ENCODE data around the gene PRKRA. TPM values are rescaled to one million over a fixed set of nuclear protein-coding genes. Genes with fewer than 3 reads are reported as not detected.

The PRKRA gene
- total RNA-seq, 1 experiment from 2014 or later, result 62.6 TPM

GRCh38 chr2:178392215-178392614 lies 58.8 kb downstream of the PRKRA start:
- ChIA-PET CTCF (no interaction called here), POLR2A (ENCODE audit: low non-redundant PET) (no interaction called here)
- H3K4me3 ChIP-seq (ENCODE audit: low read depth, low read length, poor library complexity, severe bottlenecking), result no peak overlapping the region
- DNase-seq (ENCODE audit: low spot score), result no peak
- H3K4me1 ChIP-seq (ENCODE audit: insufficient read depth, low read length, poor library complexity, severe bottlenecking), result no peaks in the 10 kb centered on the region
- TF ChIP-seq EZH2 (IDR thresholded peaks at IDR 0.05; ENCODE audit: borderline replicate concordance, low read depth, low read length, poor library complexity, severe bottlenecking) (no peak), CTCF (conservative IDR thresholded peaks at IDR 0.05; ENCODE audit: low read depth, low read length) (no peak)
- H3K9me3 ChIP-seq (ENCODE audit: low read depth, low read length, poor library complexity, severe bottlenecking), result no peaks in the 10 kb centered on the region
- BruUV-seq (replicated peaks), result no TSS peak
- H3K36me3 ChIP-seq (ENCODE audit: insufficient read depth, low read length, poor library complexity, severe bottlenecking), result no peaks in the 10 kb centered on the region
- H3K27me3 ChIP-seq (replicated peaks; ENCODE audit: insufficient read depth, low read depth, low read length, poor library complexity), result no peaks in the 10 kb centered on the region
- no peak overlapping the region for H3K27ac ChIP-seq (ENCODE audit: low read depth, low read length, poor library complexity, severe bottlenecking)
- intact Hi-C loops (cut with micrococcal nuclease; ENCODE audit: unreplicated experiment), result no loop called here

GRCh38 chr2:178391701-178392100 lies 59.3 kb downstream of the PRKRA start:
- BruUV-seq (replicated peaks), result no TSS peak
- Histone ChIP-seq H3K9me3 (ENCODE audit: low read depth, low read length, poor library complexity, severe bottlenecking) (no peaks in the 10 kb centered on the region), H3K4me1 (ENCODE audit: insufficient read depth, low read length, poor library complexity, severe bottlenecking) (no peaks in the 10 kb centered on the region), H3K27me3 (replicated peaks; ENCODE audit: insufficient read depth, low read depth, low read length, poor library complexity) (no peaks in the 10 kb centered on the region), H3K4me3 (ENCODE audit: low read depth, low read length, poor library complexity, severe bottlenecking) (no peak overlapping the region), H3K36me3 (ENCODE audit: insufficient read depth, low read length, poor library complexity, severe bottlenecking) (no peaks in the 10 kb centered on the region), H3K27ac (ENCODE audit: low read depth, low read length, poor library complexity, severe bottlenecking) (no peak overlapping the region)
- no peak for DNase-seq (ENCODE audit: low spot score)
- ChIA-PET CTCF (no interaction called here), POLR2A (ENCODE audit: low non-redundant PET) (no interaction called here)
- intact Hi-C loops (cut with micrococcal nuclease; ENCODE audit: unreplicated experiment), result no loop called here
- TF ChIP-seq EZH2 (IDR thresholded peaks at IDR 0.05; ENCODE audit: borderline replicate concordance, low read depth, low read length, poor library complexity, severe bottlenecking) (no peak), CTCF (conservative IDR thresholded peaks at IDR 0.05; ENCODE audit: low read depth, low read length) (no peak)

- DNase-seq (ENCODE audit: low spot score), result no peak
- peaks cover 6% of the 10 kb centered on the region for H3K36me3 ChIP-seq (ENCODE audit: insufficient read depth, low read length, poor library complexity, severe bottlenecking)
- no peak overlapping the region for H3K4me3 ChIP-seq (ENCODE audit: low read depth, low read length, poor library complexity, severe bottlenecking)
- H3K4me1 ChIP-seq (ENCODE audit: insufficient read depth, low read length, poor library complexity, severe bottlenecking), result no peaks in the 10 kb centered on the region
- TF ChIP-seq EZH2 (IDR thresholded peaks at IDR 0.05; ENCODE audit: borderline replicate concordance, low read depth, low read length, poor library complexity, severe bottlenecking), result no peak
- no peak for TF ChIP-seq CTCF (conservative IDR thresholded peaks at IDR 0.05; ENCODE audit: low read depth, low read length)
- CTCF ChIA-PET, result no interaction called here
- POLR2A ChIA-PET (ENCODE audit: low non-redundant PET), result no interaction called here
- no peaks in the 10 kb centered on the region for H3K9me3 ChIP-seq (ENCODE audit: low read depth, low read length, poor library complexity, severe bottlenecking)
- H3K27ac ChIP-seq (ENCODE audit: low read depth, low read length, poor library complexity, severe bottlenecking), result no peak overlapping the region
- intact Hi-C loops (cut with micrococcal nuclease; ENCODE audit: unreplicated experiment), result no loop called here
- no peaks in the 10 kb centered on the region for H3K27me3 ChIP-seq (replicated peaks; ENCODE audit: insufficient read depth, low read depth, low read length, poor library complexity)
- BruUV-seq (replicated peaks), result no TSS peak
These were observed 62.7 kb downstream of the PRKRA start for GRCh38 chr2:178388287-178388686.

Data from A673 (cell line).